AG04449 (cell line): ENCODE data around the gene RGS4.

Experiments used
- CTCF ChIA-PET: fragments of 350-600 bp; formaldehyde crosslinking; extraction: SDS; loops from one replicate; lab custom pipeline; 2021; ENCODE audit warnings: antibody characterized with exemption; lab: Yijun Ruan, JAX
- POLR2A ChIA-PET: fragments of 400-600, 350-600 bp; formaldehyde crosslinking; extraction: SDS; loops from one replicate; lab custom pipeline; 2020; ENCODE audit warnings: antibody characterized with exemption, inconsistent platforms; lab: Yijun Ruan, JAX
- DNase-seq: peaks from one replicate; pipeline ENCODE4 v3.0.0-alpha.2; 2010; ENCODE audit warnings: low read depth, low spot score
- H3K4me3 ChIP-seq: 2 replicates; pipeline ENCODE4 v1.5.1; 2011; ENCODE audit warnings: low read depth, mild to moderate bottlenecking, control low read depth, low read length
- TF ChIP-seq, protein P1 (sequence below): IDR thresholded peaks from one replicate; pipeline ENCODE4 v1.5.1; 2011; ENCODE audit warnings: mild to moderate bottlenecking, moderate library complexity, low read length, control low read depth, inconsistent platforms; ENCODE audit not compliant: insufficient read depth; ENCODE audit errors: missing control alignments

The RGS4 gene

GRCh38 chr1:163094182-163094581, 25.0 kb downstream of the RGS4 start:
- ChIA-PET CTCF (interaction anchor here (1.3 kb wide), 1 partner anchor 81 kb away, joined by 5 read pairs; no protein-coding TSS in a partner anchor), POLR2A (no interaction called here)
- H3K4me3 ChIP-seq: no peak overlapping the region
- TF ChIP-seq, protein P1, sequence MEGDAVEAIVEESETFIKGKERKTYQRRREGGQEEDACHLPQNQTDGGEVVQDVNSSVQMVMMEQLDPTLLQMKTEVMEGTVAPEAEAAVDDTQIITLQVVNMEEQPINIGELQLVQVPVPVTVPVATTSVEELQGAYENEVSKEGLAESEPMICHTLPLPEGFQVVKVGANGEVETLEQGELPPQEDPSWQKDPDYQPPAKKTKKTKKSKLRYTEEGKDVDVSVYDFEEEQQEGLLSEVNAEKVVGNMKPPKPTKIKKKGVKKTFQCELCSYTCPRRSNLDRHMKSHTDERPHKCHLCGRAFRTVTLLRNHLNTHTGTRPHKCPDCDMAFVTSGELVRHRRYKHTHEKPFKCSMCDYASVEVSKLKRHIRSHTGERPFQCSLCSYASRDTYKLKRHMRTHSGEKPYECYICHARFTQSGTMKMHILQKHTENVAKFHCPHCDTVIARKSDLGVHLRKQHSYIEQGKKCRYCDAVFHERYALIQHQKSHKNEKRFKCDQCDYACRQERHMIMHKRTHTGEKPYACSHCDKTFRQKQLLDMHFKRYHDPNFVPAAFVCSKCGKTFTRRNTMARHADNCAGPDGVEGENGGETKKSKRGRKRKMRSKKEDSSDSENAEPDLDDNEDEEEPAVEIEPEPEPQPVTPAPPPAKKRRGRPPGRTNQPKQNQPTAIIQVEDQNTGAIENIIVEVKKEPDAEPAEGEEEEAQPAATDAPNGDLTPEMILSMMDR: no peak
- DNase-seq: no peak

DNA sequence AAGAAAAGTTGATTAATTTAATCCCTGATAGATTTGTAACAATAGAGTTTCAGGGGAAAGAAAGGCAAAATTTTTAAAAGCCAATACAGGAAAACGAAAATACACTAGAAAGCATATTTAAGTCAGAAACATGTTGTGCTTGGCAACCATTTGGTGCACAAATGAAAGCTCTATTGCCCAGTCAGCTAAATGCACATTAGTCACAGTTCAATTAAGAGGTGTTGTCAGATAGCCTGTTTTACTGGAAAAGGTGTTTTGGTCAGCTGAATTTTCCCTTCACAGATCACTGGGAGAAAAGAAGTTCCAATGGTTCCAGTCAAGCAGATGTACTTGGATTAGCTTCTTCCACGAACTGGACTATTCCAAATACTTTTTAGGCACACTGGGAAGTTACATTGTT, 25.4 kb downstream of the RGS4 start:
- TF ChIP-seq, protein P1: no peak
- ChIA-PET CTCF (interaction anchor here (1.3 kb wide), 1 partner anchor 81 kb away, joined by 5 read pairs; no protein-coding TSS in a partner anchor), POLR2A (no interaction called here)
- H3K4me3 ChIP-seq: no peak overlapping the region
- DNase-seq: no peak

DNA sequence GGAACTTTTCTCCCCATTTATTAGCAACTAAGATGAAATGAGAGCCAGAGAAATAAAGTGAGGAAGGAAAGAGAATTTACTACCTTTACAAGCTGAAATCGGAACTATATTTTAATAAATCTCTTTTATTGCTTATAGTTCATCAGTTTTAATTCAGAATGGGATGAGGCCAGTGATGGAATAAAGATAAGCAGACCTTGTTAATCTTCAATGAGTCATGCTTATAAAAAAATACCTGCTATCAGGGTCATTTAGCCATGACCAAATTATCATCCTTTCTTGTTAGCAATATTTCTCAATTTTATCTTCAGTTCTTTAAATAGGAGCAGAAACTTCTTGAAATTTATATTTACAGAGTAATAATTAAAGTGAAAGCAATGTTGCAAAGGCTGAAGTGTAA, 26.1 kb downstream of the RGS4 start:
- TF ChIP-seq, protein P1: no peak
- ChIA-PET POLR2A (no interaction called here), CTCF (no interaction called here)
- no peak overlapping the region for H3K4me3 ChIP-seq
- DNase-seq: no peak

DNA sequence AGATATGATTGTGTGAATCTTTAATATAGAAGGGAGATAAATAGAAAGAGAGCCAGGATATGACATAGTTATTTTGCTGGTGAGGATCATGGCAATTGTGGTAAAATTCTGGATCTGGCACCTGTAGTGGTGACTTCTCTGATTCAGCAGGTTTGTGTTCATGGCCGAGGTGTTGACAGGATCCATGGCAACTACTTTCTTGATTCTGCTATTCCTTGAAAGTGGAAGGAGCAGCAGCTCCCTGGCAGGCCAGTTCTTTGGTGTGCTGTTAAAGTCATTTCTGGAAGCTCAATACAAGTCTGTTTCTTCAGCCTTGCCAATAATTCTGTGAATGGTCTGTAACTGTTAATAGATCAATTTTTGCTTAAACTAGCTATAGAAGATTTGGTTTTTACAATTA, 33.4 kb downstream of the RGS4 start:
- TF ChIP-seq, protein P1: no peak
- no peak overlapping the region for H3K4me3 ChIP-seq
- CTCF ChIA-PET: interaction anchor here (0.8 to 2.7 kb wide), 2 partner anchors 43 to 72 kb away, joined by 3 to 7 read pairs; no protein-coding TSS in a partner anchor
- DNase-seq: no peak
- POLR2A ChIA-PET: no interaction called here

- TF ChIP-seq, protein P1: no peak
- CTCF ChIA-PET: interaction anchor here (1.6 kb wide), 1 partner anchor 24 kb away, joined by 3 read pairs; no protein-coding TSS in a partner anchor
- POLR2A ChIA-PET: no interaction called here
- DNase-seq: no peak
- no peak overlapping the region for H3K4me3 ChIP-seq
Observed at GRCh38 chr1:163104385-163105099, 35.4 kb downstream of the RGS4 start.

- POLR2A ChIA-PET: no interaction called here
Observed at GRCh38 chr1:163106364-163106987, 37.3 kb downstream of the RGS4 start.

More at GRCh38 chr1:163106364-163106987, 37.3 kb downstream of the RGS4 start:
- CTCF ChIA-PET: no interaction called here
- DNase-seq: no peak
- TF ChIP-seq, protein P1: no peak
- no peak overlapping the region for H3K4me3 ChIP-seq
